H1 (cell line): ENCODE data around the gene CCNH. TPM values are rescaled to one million over a fixed set of nuclear protein-coding genes. Genes with fewer than 3 reads are reported as not detected.

Experiments
- NANOG ChIP-seq: IDR thresholded peaks from 2 replicates; pipeline ENCODE4 v1.6.1; 2011; ENCODE audit warnings: low read length, low read depth, mild to moderate bottlenecking, inconsistent platforms; ENCODE audit not compliant: insufficient read depth, poor library complexity, severe bottlenecking
- TEAD4 ChIP-seq: IDR thresholded peaks from 2 replicates; pipeline ENCODE4 v1.6.1; 2012; ENCODE audit warnings: low read depth, low read length, inconsistent platforms, mixed read lengths
- polyA plus RNA-seq, 7 experiments: library from polyadenylated mRNA; depleted of rRNA in 3 of 7; stranded (reverse) in 5 of 7; unstranded in 2 of 7; fragments of >200 nt in 5 of 7; fragments of 200-250 nt in 2 of 7; gene quantifications; 1 replicate in 5 of 7; 2 replicates in 1 of 7; 4 replicates in 1 of 7; pipeline versions ENCODE4 v1.2.1 to v1.2.3, GENCODE V29; 2011 to 2013; ENCODE audit warnings: missing spikeins in 2 of 7, mixed read lengths in 2 of 7
- total RNA-seq: library from RNA; stranded (reverse); fragmentation: NEBNext Ultra II Directional; extraction: Animal tissue kit (Norgen Biotek cat#: 25700); gene quantifications from 2 replicates; pipeline ENCODE4 v1.2.1, GENCODE V29; 2021

CCNH gene
- total and polyA plus RNA-seq, 2 of the 8 experiments (the other 6 are each of a cell fraction or from before 2014, with no cell fraction given): 38.2 to 41.8 TPM

DNA sequence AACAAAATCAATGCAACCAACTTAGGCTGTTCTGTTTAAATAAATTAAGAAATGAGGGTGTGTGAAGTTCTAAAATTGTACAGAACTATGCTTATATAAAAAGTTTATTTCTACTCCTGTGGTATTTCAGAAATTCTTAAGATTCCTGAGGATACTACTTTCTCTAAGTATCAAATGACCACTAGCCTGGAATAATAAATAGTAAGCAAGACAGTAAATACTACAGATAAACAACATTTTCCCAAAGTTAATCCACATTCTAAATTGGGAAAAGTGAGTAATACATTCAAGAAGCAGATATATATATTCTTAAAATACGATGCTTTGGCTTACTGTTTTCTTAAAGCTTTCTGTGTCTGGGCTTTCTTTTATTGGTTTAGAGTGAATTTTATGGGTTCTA, 29.5 kb downstream of the CCNH start (continued):
- TF ChIP-seq TEAD4 (no peak), NANOG (no peak)
